ENCODE measurements around the gene SLC6A3.

Gene SLC6A3

DNA sequence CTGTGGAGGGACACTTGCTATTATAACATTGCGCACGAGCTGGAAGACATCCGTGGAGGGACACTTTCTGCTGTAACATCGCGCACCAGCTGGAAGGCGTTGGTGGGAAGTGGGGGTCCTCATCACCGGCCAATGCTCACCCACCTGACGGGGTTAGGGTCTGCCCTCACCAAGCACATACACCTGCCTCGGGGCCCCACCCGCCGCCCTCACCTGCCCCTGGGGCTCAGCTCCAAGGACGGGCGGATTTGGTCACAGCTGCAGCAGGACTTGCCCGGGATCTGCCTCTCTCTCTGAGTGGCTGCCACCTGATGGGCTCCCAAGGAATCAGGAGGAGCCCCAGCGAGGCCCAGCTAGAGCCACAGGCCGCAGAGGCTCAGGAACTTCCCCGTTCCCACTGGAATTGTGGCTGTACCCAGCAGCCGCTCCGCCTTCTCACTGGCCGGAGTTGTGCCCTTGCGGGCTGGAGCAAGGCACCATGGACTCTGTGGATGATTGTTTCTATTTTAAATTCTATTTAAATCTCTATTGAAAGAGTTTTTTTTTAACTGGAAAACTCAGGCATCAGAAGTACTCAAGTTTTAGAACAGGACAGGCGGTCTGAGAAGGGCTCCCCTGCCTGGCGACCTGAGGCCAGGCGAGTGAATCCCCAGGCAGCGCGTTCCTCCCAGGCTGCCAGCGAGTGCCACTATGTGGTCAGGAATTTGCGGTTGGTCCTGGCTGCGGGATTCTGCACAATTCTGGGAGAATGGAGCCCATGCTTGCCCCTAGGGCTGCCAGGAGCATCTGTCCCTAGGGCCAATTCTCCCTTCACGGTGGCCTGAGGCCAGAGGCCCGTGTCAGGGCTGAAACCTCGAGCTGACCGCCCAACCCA is 38.9 kb upstream of the SLC6A3 start:
- no peak for DNase-seq (ENCODE audit: extremely low read depth, low read depth)
- TF ChIP-seq, protein P1, sequence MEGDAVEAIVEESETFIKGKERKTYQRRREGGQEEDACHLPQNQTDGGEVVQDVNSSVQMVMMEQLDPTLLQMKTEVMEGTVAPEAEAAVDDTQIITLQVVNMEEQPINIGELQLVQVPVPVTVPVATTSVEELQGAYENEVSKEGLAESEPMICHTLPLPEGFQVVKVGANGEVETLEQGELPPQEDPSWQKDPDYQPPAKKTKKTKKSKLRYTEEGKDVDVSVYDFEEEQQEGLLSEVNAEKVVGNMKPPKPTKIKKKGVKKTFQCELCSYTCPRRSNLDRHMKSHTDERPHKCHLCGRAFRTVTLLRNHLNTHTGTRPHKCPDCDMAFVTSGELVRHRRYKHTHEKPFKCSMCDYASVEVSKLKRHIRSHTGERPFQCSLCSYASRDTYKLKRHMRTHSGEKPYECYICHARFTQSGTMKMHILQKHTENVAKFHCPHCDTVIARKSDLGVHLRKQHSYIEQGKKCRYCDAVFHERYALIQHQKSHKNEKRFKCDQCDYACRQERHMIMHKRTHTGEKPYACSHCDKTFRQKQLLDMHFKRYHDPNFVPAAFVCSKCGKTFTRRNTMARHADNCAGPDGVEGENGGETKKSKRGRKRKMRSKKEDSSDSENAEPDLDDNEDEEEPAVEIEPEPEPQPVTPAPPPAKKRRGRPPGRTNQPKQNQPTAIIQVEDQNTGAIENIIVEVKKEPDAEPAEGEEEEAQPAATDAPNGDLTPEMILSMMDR (IDR thresholded peaks at IDR 0.05; ENCODE audit: low read depth, low read length, missing control alignments): no peak
- H3K4me3 ChIP-seq (replicated peaks; ENCODE audit: low read depth, low read length): no peak overlapping the region

DNA sequence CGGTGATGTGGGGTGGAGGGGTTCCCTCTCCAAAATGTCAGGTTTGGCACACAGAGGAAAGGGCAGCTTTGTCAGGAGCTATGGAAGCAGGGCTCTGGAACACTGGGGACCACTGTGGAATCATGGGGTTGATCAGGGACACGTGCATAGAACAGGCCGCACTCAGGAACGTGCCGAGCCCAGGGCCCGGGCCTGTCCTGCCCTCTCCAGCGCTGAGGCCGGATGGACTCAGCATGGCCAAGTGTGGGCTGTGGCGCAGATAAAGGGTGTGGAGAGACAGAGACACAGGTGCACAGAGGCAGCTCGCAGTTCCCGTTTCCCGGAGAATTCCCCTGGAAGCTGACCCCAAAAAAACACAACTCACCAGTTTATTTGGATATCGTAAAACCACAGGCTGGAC is 37.8 kb upstream of the SLC6A3 start:
- no peak overlapping the region for H3K4me3 ChIP-seq (replicated peaks; ENCODE audit: low read depth, low read length)
- DNase-seq (ENCODE audit: extremely low read depth, low read depth): no peak
- TF ChIP-seq, protein P1 (IDR thresholded peaks at IDR 0.05; ENCODE audit: low read depth, low read length, missing control alignments): no peak

DNA sequence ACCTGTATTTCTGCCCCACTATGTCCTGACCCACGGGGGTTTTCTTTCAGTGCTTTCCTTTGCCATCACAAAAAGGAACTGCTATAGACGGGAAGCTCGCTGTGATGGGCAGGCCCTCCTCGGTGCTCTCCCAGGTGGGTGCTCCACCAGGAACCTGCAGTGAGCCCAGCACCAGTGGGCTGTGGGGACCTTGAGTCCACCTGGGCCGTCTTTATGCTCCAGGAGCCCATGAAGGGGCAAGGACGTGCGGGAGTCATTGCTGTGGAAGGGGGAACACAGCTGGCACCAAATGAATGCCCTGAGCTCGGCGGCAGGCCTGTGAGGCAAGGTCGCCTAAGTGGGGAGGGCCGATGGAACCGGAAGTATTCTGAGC is 36.7 kb upstream of the SLC6A3 start:
- TF ChIP-seq, protein P1 (IDR thresholded peaks at IDR 0.05; ENCODE audit: low read depth, low read length, missing control alignments): no peak
- H3K4me3 ChIP-seq (replicated peaks; ENCODE audit: low read depth, low read length): no peak overlapping the region
- DNase-seq (ENCODE audit: extremely low read depth, low read depth): no peak

DNA sequence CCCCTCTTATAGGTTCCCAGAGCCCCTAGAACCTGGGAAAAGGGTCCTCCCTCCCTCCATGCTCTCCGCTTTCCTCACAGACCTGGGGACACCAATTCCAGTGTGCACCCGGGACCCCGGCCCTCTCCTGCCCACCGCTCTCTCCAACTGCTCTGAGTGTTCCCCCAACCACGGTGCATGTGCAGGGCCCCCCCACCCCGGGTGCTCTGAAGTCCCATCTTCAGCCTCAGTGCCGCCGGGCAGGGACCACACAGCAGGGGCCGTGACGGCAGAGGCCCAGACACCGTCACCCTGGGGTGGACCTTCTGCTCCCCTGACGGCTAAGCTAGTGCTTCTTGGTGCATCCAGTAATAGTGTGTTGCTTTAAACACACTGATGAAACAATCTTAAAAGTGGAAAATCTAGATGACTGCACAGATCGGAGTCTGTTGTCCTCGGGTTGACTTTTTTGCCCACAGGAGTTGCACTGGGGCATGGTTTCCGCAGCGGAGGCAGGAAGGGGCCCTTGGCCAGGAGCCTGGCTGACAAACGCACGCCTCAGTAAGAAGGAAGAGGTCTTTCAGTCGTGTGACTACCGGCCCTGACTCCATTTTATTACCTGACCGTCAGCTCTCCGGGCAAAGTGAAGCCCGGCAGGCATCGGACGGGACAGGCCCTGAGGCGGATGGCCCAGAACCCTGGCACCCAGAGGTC is 36.2 kb upstream of the SLC6A3 start:
- no peak for DNase-seq (ENCODE audit: extremely low read depth, low read depth)
- TF ChIP-seq, protein P1 (IDR thresholded peaks at IDR 0.05; ENCODE audit: low read depth, low read length, missing control alignments): no peak
- no peak overlapping the region for H3K4me3 ChIP-seq (replicated peaks; ENCODE audit: low read depth, low read length)

DNA sequence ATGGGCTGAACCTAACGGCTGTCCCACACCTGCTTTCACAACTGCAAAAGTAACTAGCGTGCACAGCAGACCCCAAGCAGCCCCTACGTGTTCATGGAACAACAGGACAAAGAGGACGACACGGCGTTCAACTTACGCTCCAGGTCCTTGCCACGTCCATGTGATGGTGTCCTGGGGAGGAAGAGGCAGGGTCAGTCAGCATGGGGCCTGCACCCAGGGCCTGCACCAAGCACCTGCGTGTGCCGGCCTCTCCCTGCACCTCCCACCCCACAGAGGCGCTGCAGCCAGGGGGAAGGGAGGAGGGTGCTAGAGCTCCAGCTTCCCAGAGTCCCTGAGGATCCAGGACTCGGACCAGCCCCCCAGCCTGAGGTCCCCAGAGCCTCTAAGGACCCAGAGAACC is 35.6 kb upstream of the SLC6A3 start:
- no peak for DNase-seq (ENCODE audit: extremely low read depth, low read depth)
- TF ChIP-seq, protein P1 (IDR thresholded peaks at IDR 0.05; ENCODE audit: low read depth, low read length, missing control alignments): no peak
- H3K4me3 ChIP-seq (replicated peaks; ENCODE audit: low read depth, low read length): no peak overlapping the region

DNA sequence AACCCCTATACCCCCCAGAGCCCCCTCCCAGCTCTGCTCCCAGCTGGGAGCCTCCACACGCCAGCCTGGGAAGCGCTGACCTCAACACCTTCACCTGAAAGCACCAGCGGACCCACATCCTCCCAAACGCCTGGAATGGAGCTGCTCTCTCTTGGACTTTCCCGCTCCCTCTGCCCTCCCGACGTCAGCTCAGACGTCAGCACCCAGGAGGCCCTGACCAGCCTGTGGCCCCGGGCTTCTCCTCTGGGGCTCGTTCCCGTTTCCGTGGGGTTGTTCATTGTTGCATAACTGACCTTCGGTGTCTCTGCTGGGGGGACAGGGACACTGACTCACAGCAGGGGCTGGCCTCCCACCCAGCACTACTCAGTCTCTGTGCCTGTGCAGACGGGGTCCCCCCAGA is 35.0 kb upstream of the SLC6A3 start:
- DNase-seq (ENCODE audit: extremely low read depth, low read depth): no peak
- H3K4me3 ChIP-seq (replicated peaks; ENCODE audit: low read depth, low read length): no peak overlapping the region
- TF ChIP-seq, protein P1 (IDR thresholded peaks at IDR 0.05; ENCODE audit: low read depth, low read length, missing control alignments): no peak
